Smooth muscle cell (in vitro differentiated cells): ENCODE measurements around the gene IPPK. TPM values are rescaled to one million over a fixed set of nuclear protein-coding genes. Genes with fewer than 3 reads are reported as not detected.
"Not testable (repeated sequence)": the region's sequence is repeated elsewhere in the genome, so short reads cannot be mapped to it uniquely, and the experiment has no call there.

Source experiments
- DNase-seq: peaks from one replicate; lab custom pipeline; 2025; ENCODE audit not compliant: unreplicated experiment; lab: John Stamatoyannopoulos, UW
- H2AFZ ChIP-seq: fragments of 200-600 bp; sonication (generic); 2 replicates; pipeline ENCODE4 v1.6.0; 2016; ENCODE audit warnings: antibody characterized with exemption, low read depth, mild to moderate bottlenecking
- H3F3A ChIP-seq: fragments of 200-600 bp; sonication (generic); 2 replicates; pipeline ENCODE4 v1.6.0; 2017; ENCODE audit warnings: antibody characterized with exemption, low read depth
- H3K27ac ChIP-seq: fragments of 200-600 bp; sonication (generic); 2 replicates; pipeline ENCODE4 v1.5.1; 2016; ENCODE audit warnings: low read depth, mild to moderate bottlenecking
- H3K27me3 ChIP-seq: fragments of 200-600 bp; sonication (generic); 2 replicates; pipeline ENCODE4 v1.6.1; 2016; ENCODE audit warnings: low read depth, mild to moderate bottlenecking
- H3K36me3 ChIP-seq: fragments of 200-600 bp; sonication (generic); 2 replicates; pipeline ENCODE4 v1.5.1; 2016; ENCODE audit warnings: low read depth
- H3K4me1 ChIP-seq: fragments of 200-600 bp; sonication (generic); 2 replicates; pipeline ENCODE4 v1.5.1; 2016; ENCODE audit warnings: low read depth
- H3K4me2 ChIP-seq: fragments of 200-600 bp; sonication (generic); 2 replicates; pipeline ENCODE4 v1.6.0; 2016; ENCODE audit warnings: mild to moderate bottlenecking
- H3K4me3 ChIP-seq: fragments of 200-600 bp; sonication (generic); 2 replicates; pipeline ENCODE4 v1.5.1; 2016; ENCODE audit warnings: mild to moderate bottlenecking
- H3K79me2 ChIP-seq: fragments of 200-600 bp; sonication (generic); 2 replicates; pipeline ENCODE4 v1.6.0; 2016; ENCODE audit warnings: low read depth, mild to moderate bottlenecking
- H3K9ac ChIP-seq: fragments of 200-600 bp; sonication (generic); 2 replicates; pipeline ENCODE4 v1.6.0; 2016; ENCODE audit warnings: low read depth
- H3K9me3 ChIP-seq: fragments of 200-600 bp; sonication (generic); replicated peaks from 2 replicates; pipeline ENCODE4 v1.5.1; 2016; ENCODE audit warnings: low read depth
- H4K20me1 ChIP-seq: fragments of 200-600 bp; sonication (generic); 2 replicates; pipeline ENCODE4 v1.6.0; 2016; ENCODE audit warnings: low read depth
- WGBS: methylation state at CpG from one replicate; pipeline ENCODE4 v1.1.7; 2016; ENCODE audit warnings: low lambda C conversion rate; 5-methylcytosine and 5-hydroxymethylcytosine counted together
- polyA plus RNA-seq: library from polyadenylated mRNA; unstranded; fragments of >200 nt; fragmentation: Nextera tagmentation; extraction: Ambion mirVana; gene quantifications from 2 replicates; pipeline ENCODE4 v1.2.1, GENCODE V29; 2016
- total RNA-seq: library from RNA; depleted of rRNA; stranded (reverse); fragments of >200 nt; gene quantifications from 2 replicates; pipeline ENCODE4 v1.2.3, GENCODE V29; 2014
- TF ChIP-seq, protein P1 (sequence below): fragments of 200-600 bp; sonication (generic); IDR thresholded peaks from 2 replicates; pipeline ENCODE4 v1.5.1; 2017; ENCODE audit warnings: borderline replicate concordance, mild to moderate bottlenecking, antibody characterized with exemption; ENCODE audit not compliant: insufficient read depth, poor library complexity, severe bottlenecking

IPPK gene
- total and polyA plus RNA-seq, 2 experiments from 2014 or later = 9.4 to 22.1 TPM

DNA sequence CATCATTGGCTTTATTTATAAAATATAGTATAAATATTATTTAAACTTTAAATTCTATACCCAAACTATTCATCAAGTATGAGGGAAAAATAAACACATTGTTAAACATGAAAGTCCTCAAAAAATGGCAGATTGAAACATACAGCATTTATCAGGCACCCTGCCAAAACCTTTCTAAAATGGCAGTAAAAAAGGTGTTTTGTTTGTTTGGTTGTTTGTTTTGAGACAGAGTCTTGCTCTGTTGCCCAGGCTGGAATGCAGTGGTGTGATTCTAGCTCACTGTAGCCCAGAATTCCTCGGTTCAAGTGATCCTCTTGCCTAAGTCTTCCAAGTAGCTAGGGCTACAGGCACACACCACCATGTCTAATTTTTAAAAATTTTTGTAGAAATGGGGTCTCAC is 74.0 kb downstream of the IPPK start:
- Histone ChIP-seq H3K79me2 (no peaks in the 10 kb centered on the region), H3K4me2 (no peak overlapping the region), H3K9me3 (no peaks in the 10 kb centered on the region), H3K27ac (no peak overlapping the region), H3K4me1 (peaks cover 11% of the 10 kb centered on the region), H3K9ac (no peak overlapping the region), H3K36me3 (no peaks in the 10 kb centered on the region), H2AFZ (no peak overlapping the region), H4K20me1 (no peaks in the 10 kb centered on the region), H3K27me3 (no peaks in the 10 kb centered on the region), H3F3A (peaks cover 22% of the 10 kb centered on the region), H3K4me3 (no peak overlapping the region)
- no peak for DNase-seq
- WGBS = 96% methylated on average over 1 of the region's 1 CpG
- TF ChIP-seq, protein P1, sequence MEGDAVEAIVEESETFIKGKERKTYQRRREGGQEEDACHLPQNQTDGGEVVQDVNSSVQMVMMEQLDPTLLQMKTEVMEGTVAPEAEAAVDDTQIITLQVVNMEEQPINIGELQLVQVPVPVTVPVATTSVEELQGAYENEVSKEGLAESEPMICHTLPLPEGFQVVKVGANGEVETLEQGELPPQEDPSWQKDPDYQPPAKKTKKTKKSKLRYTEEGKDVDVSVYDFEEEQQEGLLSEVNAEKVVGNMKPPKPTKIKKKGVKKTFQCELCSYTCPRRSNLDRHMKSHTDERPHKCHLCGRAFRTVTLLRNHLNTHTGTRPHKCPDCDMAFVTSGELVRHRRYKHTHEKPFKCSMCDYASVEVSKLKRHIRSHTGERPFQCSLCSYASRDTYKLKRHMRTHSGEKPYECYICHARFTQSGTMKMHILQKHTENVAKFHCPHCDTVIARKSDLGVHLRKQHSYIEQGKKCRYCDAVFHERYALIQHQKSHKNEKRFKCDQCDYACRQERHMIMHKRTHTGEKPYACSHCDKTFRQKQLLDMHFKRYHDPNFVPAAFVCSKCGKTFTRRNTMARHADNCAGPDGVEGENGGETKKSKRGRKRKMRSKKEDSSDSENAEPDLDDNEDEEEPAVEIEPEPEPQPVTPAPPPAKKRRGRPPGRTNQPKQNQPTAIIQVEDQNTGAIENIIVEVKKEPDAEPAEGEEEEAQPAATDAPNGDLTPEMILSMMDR = no peak

DNA sequence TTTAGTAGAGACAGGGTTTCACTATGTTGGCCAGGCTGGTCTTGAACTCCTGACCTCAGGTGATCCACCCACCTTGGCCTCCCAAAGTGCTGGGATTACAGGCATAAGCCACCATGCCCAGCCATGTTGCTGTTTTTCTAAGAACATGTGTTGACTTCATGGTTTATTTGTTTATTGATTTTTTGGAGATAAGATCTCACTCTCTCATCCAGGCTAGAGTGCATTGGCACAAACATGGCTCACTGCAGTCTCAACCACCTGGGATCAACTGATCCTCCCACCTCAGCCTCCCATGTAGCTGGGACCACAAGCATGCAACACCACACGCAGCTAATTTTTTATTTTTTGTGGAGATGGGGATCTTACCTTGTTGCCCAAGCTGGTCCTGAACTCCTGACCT is 74.9 kb downstream of the IPPK start:
- not testable (repeated sequence) for H3K9ac ChIP-seq, H3K36me3 ChIP-seq, H3K79me2 ChIP-seq, H3K9me3 ChIP-seq, DNase-seq, H3K4me2 ChIP-seq, H2AFZ ChIP-seq, H3K27me3 ChIP-seq, H3K27ac ChIP-seq, H3K4me3 ChIP-seq, H4K20me1 ChIP-seq
- H3K4me1 ChIP-seq = peaks cover 14% of the 10 kb centered on the region
- 100% methylated on average over 1 of the region's 1 CpG for WGBS
- H3F3A ChIP-seq = peaks cover 26% of the 10 kb centered on the region

DNA sequence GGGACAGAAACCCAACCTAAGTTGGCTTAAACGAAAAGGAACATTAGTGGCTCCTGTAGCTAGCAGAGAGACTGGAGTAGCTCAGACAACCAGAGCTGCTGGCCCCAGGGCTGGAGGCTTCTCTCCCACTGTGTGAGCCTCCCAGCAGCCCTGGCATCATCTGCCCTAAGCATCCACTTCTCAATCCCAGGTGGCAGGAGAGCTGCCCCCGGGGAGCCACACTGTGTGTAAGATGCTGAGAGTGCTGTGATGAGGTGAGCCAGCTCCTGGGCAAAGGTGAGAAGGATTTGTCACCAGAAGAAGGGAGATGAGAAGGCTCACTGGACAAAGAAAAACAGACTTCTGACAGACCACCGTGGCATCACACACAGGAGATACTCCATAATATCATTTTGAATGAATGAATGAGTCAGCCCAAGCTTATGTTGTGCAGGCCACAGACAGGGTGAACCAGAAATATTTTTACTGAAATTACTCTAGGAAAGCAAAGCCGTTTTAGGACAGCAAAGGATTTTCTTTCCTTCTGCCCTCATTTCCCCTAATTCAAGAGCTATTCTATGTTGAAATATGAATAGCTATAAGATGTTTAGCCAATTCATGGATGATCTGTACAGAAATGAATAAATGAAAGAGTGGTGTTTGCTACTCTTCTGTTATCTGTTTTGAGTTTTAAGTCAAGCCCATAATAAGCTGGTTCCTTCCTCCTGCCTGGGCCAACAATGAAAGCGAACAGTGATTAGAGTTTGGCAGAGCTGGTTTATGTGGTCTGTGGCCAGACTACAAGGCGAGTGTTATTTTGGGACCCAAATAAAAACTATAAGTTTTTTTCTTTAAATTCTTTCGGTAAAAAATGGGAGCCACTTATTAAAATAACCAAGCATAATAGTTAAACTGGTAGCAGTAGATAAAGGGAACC is 76.7 kb downstream of the IPPK start:
- Histone ChIP-seq H3K4me1 (peaks cover 22% of the 10 kb centered on the region), H3K79me2 (no peaks in the 10 kb centered on the region), H3K4me2 (peak overlapping the region; percentile 64), H3F3A (peaks cover 28% of the 10 kb centered on the region), H3K27me3 (no peaks in the 10 kb centered on the region), H4K20me1 (no peaks in the 10 kb centered on the region), H3K9me3 (no peaks in the 10 kb centered on the region), H3K4me3 (no peak overlapping the region), H2AFZ (no peak overlapping the region), H3K27ac (peak overlapping the region; percentile 77), H3K9ac (no peak overlapping the region), H3K36me3 (no peaks in the 10 kb centered on the region)
- TF ChIP-seq, protein P1 = no peak
- WGBS = 44% methylated on average over 7 of the region's 7 CpGs
- DNase-seq = no peak

DNA sequence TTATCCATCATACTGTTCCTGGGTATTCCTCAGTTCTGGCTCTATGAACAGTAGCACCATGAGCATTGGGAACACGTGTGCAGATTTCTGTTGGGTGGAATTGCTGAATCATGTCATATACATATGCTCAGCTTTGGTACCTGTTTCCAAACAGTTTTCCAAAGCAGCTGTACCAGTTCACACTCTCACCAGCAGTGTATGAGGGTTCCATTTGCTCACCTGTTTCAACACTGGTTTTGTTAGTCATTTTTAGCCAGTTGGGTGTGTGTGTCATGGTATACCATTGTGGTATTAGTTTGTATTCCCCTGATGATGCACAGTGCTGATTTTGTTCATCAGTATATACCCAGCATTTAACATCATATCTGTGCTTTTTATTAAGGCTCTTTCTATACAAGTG is 77.4 kb downstream of the IPPK start:
- Histone ChIP-seq H3K27ac (peak overlapping the region; percentile 77), H2AFZ (no peak overlapping the region), H3F3A (peaks cover 25% of the 10 kb centered on the region), H4K20me1 (no peaks in the 10 kb centered on the region), H3K4me1 (peaks cover 15% of the 10 kb centered on the region), H3K9me3 (no peaks in the 10 kb centered on the region), H3K36me3 (no peaks in the 10 kb centered on the region), H3K27me3 (no peaks in the 10 kb centered on the region), H3K79me2 (no peaks in the 10 kb centered on the region), H3K4me3 (no peak overlapping the region), H3K9ac (no peak overlapping the region), H3K4me2 (peak overlapping the region; percentile 0)
- TF ChIP-seq, protein P1 = no peak
- DNase-seq = no peak
- 89% methylated on average over 1 of the region's 1 CpG for WGBS
